Fibroblast of the aortic adventitia (primary cell): ENCODE measurements around the gene HCAR2. TPM values are rescaled to one million over a fixed set of nuclear protein-coding genes. Genes with fewer than 3 reads are reported as not detected.
A peak's percentile ranks its signal among the peaks of the same experiment; 100 is the strongest.
"Not testable (repeated sequence)": the region's sequence is repeated elsewhere in the genome, so short reads cannot be mapped to it uniquely, and the experiment has no call there.

Experiments used
- DNase-seq: peaks from one replicate; pipeline ENCODE4 v3.0.0-alpha.2; 2010; ENCODE audit warnings: low read depth
- H3K4me3 ChIP-seq: 2 replicates; pipeline ENCODE4 v1.5.1; 2011; ENCODE audit warnings: low read depth, mild to moderate bottlenecking, control low read depth, low read length, moderate library complexity
- CTCF ChIP-seq: IDR thresholded peaks from 2 replicates; pipeline ENCODE4 v1.5.1; 2011; ENCODE audit warnings: mild to moderate bottlenecking, low read length, control low read depth, inconsistent platforms; ENCODE audit not compliant: insufficient read depth
- total RNA-seq: library from RNA; depleted of rRNA; stranded (reverse); fragments of >200 nt; gene quantifications from 2 replicates; pipeline ENCODE4 v1.2.3, GENCODE V29; 2012; ENCODE audit warnings: low replicate concordance

The HCAR2 gene
- total RNA-seq, 1 donor: not detected

- no peak for DNase-seq
- TF ChIP-seq CTCF: no peak
- H3K4me3 ChIP-seq: no peak overlapping the region
Observed at GRCh38 chr12:122726080-122726558, 23.0 kb upstream of the HCAR2 start.

- no peak overlapping the region for H3K4me3 ChIP-seq
- no peak for DNase-seq
- TF ChIP-seq CTCF: no peak
Observed at GRCh38 chr12:122725452-122726079, 22.4 kb upstream of the HCAR2 start.

DNA sequence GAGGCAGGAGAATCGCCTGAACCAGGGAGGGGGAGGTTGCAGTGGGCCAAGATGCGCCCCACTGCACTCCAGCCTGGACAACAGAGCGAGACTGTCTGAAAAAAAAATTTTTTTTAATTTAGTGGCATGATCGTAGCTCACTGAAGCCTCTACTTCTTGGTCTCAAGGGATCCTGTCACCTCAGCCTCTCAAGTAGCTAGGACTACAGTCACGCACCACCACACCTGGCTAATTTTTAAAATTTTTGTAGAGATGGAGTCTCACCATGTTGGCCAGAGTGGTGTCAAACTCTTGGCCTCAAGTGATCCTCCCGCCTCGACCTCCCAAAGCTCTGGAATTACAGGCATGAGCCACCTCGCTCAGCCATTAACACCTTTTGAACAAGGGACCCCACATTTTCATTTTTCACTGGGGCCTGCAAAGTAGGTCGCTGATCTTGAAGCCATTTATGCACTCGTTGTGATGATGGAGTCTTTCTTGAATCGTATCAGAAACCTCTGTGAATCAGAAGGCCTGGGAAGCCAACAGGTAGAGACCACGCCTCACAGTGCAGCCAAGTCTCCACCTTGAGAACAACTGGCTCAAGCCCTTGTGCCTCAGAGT is 21.6 kb upstream of the HCAR2 start:
- no peak for TF ChIP-seq CTCF
- no peak overlapping the region for H3K4me3 ChIP-seq
- no peak for DNase-seq

GRCh38 chr12:122722387-122722786 is 19.2 kb upstream of the HCAR2 start:
- DNase-seq: no peak
- TF ChIP-seq CTCF: no peak
- H3K4me3 ChIP-seq: no peak overlapping the region

GRCh38 chr12:122721057-122721545 is 17.9 kb upstream of the HCAR2 start:
- no peak for TF ChIP-seq CTCF
- no peak for DNase-seq
- H3K4me3 ChIP-seq: no peak overlapping the region

DNA sequence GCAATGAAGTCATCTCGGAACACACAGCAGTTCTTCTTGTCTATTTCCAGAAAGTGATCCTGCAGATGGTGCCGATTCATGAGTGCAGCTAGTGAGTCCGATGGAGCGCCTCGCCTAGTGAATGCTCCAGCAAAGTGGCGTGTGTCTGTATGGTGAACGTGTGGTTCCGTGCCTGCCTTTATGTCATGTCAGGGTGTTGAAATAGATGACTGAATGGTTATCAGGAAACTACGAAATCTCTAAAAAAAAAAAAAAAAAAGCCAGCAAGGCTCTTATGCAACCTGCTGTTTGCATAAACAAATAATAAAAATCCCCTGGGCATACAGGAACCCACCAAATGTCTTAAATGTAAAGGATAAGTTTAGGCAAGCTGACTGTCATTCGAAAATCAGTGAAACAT is 13.5 kb upstream of the HCAR2 start, which contains the start of gene HCAR3:
TSS of gene HCAR3 (minus strand) at position 154 of the 400 bp plus-strand sequence. CDS start at position 80, 74 bp downstream.
- not testable (repeated sequence) for H3K4me3 ChIP-seq, DNase-seq

GRCh38 chr12:122715211-122715610 is 12.1 kb upstream of the HCAR2 start:
- DNase-seq: peak; percentile 11
- H3K4me3 ChIP-seq: not testable (repeated sequence)

- DNase-seq, H3K4me3 ChIP-seq: not testable (repeated sequence)
Observed at GRCh38 chr12:122713491-122714188, 10.5 kb upstream of the HCAR2 start.

DNA sequence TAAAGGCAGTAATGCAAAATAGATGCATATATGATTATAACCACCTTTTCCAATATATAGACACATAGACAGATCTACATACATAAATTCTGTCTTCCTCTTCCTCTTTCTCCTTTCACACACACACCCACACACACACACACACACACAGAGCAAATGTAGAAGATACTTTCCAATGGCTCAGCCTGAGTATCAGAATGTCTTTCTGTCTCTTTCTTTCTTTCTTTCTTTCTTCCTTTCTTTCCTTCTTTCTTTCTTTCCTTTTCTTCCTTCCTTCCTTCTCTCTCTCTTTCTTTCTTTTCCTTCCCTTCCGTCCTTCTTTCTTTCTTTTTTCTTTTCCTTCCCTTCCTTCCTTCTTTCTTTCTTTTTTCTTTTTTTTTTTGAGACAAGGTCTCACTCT is 8.1 kb upstream of the HCAR2 start:
- DNase-seq, H3K4me3 ChIP-seq: not testable (repeated sequence)

DNA sequence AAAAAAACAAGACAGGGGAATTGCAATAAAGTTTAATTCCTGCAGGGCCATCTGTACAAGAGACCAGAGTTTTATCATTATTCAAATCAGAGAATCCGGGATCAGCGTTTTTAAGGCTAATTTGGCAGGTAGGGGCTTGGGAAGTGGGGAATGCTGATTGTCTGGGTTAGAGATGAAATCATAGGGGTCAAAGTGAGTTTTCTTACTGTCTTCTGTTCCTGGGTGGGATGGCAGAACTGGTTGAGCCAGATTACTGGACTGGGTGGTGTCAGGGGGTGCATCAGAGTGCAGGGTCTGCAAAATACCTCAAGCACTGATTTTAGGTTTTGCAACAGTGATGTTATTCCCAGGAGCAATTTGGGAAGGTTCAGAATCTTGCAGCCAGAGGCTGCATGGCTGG is 7.2 kb upstream of the HCAR2 start:
- not testable (repeated sequence) for DNase-seq, H3K4me3 ChIP-seq

GRCh38 chr12:122709287-122709686 is 6.1 kb upstream of the HCAR2 start:
- not testable (repeated sequence) for H3K4me3 ChIP-seq, DNase-seq

DNA sequence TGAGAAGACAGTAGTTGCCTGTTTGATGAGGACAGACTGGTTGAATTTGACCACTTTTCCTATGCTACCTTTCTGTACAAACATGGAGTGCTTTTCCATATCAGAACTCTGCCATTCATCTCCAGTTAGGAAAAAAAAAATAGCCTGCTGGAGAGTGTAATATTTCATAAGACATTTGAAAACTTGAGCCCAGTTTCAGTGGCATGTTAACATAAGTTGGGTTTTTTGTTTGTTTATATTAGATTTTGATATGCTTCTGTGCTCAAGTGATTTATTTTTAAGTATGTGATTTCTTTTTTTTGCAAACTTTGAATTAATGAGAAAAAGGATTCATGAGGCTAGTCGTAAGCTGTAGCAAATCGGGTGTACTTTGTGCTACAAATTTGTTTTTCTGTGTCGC is 684 bp upstream of the HCAR2 start:
- not testable (repeated sequence) for DNase-seq, H3K4me3 ChIP-seq
